ENCODE results near the gene MAP2K2.

- TF ChIP-seq CTCF (IDR thresholded peaks at IDR 0.05) (no peak), POLR2A (IDR thresholded peaks at IDR 0.05) (no peak)
Observed at GRCh38 chr19:4171676-4172075, 47.8 kb upstream of the MAP2K2 start.
